ENCODE measurements around the gene SMPD3.

Gene SMPD3

DNA sequence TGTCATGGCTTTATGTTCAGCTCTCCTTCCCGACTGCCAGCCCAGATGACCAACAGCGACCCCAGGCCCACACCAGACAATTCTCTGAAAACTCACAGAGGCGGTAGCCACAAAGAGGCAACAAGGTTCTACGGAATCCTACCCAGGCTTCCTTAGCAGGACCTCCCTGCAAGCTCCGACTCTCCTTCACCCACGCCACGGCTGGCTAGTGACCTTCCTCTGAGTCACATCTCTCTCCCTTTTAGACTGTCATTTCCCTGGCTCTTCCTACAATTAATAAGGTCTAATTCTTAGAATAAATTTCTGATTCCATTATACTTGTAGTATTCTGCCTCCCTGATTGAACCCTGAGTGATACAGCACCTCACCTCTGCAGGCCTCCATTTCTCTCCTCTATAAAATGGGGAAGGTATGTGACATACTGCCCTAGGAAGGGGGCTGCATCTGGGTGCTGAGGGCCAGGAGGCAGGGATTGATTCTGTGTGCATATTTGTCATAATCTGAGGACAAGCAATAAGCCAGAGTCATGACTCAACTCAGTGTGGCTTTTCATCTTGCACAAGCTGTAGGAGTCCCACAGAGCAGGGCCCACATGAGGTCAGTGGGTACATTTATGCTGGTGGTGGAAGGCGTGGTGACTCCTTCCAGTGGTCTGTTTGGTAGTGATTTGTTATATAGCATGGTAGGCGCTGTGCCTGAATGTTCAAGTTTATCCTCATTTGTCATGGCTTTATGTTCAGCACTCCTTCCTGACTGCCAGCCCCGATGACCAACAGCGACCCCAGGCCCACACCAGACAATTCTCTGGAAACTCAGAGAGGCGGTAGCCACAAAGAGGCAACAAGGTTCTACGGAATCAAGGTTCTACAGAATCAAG lies 46.2 kb downstream of the SMPD3 start:
- DNase-seq: peak; percentile 73

DNA sequence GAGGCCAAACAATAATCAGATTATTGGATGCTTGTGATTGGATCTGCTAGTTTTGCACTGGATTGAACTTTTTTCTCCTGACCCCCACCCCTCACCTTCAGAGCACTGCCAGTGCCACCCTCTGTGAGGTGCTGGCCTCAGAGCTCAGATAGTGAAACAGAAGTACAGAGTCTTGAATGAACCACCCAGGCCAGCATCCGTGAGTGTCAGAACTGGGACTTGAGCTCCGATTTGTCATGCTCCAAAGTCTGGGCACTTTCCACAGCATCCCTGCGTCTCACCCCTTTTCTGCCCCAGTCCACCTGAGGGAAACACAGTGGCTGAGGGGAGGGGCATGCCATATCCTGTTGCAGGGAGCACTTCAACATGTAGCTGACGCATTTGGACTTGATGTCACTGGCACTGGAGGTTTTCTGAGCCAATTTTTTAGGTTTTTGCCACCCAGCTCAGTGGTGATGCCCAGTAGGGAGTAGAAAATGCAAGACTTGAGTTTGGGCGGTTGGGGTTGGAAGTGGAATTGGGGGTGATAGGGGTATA lies 47.3 kb downstream of the SMPD3 start:
- no peak for DNase-seq

DNA sequence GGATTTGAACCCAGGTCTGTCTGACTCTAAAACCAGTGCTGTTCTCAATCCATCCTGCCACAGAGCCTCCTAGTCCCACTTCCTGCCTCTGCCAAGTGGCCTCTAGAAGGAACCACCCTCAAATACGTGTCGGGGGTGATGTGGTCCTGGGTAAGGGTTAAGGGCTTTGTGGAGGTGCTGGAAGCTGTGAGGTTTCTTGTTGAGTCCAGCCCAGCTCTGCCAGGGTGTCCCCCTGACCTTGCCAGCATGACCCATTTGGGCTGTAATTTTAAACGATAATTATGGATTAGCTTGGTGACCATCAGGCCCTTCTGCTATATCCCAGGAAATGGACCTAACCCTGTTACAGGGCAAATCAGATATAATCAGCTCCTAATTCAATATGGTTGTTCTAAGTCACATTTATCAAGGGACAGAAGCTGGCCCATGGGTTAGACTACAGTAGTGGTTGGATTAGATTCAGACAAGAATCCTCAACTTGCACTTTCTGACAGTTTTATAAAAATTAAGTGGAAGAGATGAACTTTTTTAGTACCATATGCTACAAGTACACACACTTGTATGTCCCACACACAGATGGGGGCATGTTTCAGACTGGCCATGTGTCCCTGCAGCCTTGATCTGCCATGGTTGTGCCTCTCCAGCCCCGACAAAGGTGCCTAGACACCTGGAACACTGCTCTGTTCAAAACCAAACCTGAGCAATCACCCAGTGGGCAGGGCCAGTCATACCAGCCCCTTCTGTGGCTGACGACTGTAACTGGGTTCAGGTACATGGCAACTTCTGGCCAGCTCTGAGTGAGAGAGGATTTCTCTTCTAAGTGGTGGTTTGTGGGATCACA lies 48.0 kb downstream of the SMPD3 start:
- no peak for DNase-seq

DNA sequence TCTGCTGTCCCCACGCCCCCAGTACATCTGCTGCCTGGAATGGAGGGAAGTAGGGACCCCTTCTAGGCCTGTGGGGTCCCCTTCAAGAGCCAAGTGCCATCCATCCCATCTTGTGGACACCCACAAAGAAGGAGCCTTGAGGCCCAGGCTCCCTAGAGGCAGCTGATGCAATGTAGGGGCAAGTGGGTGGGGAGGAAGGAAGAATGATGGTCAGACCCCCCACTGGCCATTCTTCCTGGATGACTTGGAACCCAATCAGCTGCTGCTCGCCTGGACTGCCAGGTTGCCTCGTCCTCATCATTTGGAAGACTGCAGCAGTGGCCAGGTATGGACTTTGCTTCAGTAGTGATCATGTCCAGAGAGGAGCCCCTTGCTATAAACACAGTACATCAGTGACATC lies 48.9 kb downstream of the SMPD3 start:
- DNase-seq: peak; percentile 23

DNA sequence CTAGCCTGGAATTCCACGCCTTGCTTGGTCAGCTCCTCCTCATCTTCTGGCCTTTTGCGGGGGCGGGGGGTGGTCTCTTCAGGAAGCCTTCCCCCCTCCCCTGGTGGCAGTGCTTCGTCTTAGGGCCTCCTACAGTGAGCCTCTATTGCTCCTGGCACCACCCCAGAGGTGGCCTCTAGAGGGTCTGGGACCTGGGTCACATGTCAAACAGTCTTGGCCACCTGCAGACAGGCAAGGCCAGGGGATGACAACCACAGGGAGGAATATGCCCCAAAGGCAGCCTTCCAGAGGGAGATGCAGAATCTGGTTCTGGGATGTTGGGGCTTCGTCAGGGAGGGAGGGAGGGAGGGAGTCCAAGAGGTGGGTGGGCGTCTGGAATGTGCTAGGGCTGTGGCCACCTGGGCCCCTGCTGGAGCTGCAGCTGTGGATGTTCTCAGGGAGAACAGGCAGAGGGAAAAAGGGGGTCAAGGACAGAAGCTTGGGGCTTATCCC lies 50.6 kb downstream of the SMPD3 start:
- no peak for DNase-seq

DNA sequence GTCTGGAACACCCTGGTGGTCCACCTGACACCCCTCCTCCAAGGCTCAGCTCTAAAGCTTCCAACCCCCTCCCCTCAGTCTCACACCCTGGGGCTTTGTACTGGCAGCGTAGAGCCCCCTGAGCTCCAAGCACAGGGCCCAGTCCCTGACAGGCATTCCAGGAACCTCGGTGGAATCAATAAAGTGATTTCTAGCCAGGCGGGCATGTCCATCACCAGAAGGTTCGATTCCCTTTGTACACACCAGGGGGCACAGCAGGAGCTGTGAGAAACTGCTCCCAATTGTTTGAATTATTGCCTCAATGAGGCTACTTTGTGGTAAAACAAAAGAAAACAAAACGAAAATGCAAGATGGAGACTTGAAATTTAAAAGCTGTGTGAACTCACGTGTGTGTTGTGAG lies 51.8 kb downstream of the SMPD3 start:
- DNase-seq: peak; percentile 36

DNA sequence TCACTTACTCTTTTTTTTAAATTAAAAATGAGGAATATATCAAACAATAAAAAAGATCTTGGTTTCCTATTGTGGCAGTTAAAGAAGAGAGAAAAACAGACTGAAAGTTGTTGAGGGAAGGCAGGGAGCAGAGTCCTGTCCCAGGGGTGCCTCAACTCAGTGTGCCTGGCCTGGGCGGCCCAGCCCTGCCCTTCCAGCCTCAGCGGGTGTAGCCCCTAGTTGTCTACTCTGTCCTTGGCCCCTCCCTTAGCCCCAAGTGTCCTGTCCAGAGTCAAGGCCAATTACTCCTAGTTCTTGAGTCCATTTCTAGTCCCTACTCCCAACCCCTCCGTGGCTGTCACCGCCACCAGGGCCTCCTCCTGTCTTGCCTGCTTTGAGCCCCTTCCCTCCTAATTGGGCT lies 52.5 kb downstream of the SMPD3 start:
- DNase-seq: no peak

DNA sequence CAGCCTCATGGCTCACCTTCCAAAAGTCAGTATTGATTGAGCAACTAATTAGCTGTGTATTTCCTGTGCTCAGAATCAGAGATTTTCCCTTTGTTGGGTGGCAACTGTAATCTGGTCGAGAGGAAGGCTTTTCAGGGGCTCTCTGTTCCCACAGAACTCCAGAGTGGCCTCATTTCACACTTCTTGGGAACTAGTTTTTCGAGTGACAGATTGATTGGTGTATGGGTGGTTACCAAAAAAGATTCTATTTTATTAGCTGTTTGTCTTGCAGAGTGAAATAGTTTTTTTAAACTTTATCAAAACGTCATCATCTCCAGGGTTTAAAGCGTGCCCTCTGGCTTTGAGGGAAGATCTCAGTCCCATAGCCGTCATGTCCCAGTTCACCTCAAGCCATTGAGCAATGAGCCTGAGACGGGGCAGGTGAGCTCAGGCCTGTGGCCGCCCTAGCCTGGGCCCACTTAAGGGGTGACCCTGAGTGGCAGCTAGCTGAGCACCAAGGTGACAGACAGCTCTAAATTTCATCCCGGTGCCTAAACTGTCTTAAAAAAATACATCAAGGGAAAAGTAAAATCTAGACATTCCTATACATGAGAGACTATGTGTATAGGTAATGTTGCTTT lies 53.0 kb downstream of the SMPD3 start:
- DNase-seq: no peak

DNA sequence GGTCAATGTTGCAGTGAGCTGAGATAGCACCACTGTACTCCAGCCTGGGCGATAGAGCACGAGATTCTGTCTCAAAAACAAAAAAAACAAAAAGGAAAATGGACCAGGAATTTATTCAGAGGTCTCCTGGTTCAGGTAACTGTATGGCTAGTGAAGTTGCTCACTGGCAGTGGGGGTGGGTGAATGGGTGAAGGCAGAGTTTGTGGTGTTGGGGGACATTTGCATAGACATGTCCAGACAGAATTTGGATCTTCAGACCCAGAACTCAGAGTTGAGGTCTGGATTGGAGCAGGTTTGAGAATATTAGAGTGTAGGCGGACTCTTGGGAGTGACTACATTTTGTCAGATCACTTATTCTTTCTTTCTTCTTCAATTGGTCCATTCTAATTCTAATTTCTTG lies 55.0 kb downstream of the SMPD3 start:
- DNase-seq: no peak

DNA sequence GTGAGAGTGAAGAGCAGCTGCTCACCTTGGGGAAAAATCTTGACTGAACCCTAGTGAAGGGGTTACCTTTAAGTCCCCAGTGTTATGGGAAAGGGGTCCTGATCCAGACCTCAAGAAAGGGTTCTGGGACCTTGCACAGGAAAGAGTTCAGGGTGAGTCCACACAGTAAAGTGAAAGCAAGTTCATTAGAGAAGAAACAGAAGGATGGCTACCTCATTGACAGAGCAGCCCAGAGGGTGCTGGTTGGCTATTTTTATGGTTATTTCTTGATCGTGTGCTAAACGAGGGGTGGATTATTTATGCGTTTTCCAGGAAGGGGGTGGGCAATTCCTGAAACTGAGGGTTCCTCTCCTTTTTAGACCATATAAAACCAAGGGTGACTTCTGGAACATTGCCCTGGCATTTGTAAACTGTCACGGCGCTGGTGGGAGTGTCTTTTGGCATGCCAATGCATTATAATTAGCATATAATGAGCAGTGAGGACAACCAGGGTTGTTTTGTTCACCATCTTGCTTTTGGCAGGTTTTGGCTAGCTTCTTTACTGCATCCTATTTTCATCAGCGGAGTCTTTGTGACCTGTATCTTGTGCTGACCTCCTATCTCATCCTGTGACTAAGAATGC lies 58.4 kb downstream of the SMPD3 start:
- DNase-seq: no peak

DNA sequence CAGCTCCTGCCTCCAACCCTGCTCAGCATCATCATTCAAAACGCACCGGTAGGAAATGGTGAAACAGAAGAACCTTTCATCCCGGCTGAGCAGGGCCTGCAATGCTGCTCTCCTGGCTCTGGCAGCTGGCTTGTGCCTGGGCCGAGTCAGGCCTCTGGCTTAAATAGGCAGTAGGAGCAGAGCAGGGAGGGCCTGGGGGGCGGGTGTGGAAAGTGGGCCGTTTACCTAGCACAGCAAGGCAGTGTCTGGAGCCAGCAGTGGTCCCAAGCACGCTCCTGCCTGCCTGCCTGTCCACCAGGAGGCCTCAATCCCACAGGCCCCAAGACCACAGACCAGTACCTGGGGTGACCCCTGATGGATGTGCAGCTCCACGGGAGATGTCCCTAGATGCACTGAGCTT lies 59.3 kb downstream of the SMPD3 start:
- DNase-seq: no peak

DNA sequence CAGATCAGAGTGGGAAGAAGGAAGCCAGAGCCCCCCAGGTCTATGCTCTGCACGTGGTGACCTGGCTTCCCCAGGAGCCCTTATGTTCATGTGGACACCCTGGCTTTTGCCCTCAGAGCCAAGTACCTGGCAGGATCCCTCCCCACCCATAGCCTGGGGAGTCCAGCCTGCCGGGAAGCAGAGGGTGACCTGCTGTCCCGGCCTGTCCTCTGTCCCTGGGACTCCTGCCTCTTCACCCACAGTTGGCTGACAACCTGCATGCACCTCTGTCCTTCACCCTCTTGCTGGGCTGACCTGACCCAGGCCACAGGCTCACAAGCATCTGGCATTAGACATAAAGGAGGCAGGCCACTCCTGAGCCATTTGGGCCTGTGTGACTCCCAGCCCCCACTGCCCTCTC lies 60.2 kb downstream of the SMPD3 start:
- no peak for DNase-seq

DNA sequence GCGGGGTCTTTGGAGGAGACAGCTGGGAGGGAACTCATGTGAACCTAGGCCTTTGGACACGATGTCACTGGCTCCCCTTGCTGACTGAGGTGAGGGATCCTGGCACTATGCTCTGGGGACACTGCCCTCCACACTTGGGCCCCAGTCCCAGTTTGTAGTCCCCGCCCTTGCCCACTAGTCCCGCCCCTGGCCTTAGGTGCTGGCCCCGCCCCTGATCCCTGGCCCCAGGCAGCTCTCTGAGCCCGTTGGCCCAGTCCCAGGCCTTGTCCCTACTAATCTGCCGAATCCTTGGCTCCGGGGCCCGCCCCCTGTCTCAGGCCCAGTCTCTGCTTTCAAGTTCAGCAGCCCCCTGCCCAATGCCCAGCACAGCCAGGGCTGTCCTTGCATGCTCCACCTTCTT lies 61.0 kb downstream of the SMPD3 start:
- DNase-seq: no peak

DNA sequence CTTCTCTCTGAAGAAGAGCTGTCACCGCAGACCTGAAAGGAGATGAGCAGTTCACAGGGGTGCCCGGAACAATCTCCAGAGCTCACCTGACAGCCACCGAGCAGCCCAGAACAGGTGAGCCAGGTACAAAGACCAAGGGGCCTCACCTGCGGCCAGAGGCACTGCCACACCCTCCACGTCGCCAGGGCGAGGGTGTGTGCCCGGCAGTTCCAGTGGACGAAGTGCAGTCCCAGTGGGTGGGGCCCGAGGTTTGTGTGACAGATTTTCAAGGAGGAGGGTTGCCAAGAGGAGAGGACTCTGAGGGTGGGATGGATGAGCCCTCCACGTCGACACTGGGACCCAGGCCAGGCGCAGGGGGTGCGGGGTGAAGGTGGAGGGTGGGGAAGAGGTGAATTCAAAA lies 61.7 kb downstream of the SMPD3 start:
- no peak for DNase-seq

DNA sequence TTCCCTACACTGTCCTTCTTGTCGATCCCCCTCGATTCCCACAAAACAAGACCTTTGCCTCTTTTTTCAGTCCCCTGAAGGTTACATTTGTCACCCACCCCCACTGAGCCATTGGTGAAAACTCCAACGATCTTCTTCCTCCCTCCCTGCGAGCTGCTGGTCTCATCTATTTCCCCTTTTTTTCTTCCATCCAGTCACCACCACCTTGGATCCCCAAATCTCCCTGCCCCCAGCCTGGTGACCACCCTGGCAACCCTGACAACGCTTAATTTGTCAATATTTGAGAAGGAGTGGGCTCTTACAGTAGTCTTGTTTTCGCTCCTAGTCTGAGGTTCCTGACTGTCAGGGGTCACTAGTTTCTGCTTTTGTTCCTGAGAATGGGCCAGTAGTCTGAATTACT lies 62.9 kb downstream of the SMPD3 start:
- no peak for DNase-seq

DNA sequence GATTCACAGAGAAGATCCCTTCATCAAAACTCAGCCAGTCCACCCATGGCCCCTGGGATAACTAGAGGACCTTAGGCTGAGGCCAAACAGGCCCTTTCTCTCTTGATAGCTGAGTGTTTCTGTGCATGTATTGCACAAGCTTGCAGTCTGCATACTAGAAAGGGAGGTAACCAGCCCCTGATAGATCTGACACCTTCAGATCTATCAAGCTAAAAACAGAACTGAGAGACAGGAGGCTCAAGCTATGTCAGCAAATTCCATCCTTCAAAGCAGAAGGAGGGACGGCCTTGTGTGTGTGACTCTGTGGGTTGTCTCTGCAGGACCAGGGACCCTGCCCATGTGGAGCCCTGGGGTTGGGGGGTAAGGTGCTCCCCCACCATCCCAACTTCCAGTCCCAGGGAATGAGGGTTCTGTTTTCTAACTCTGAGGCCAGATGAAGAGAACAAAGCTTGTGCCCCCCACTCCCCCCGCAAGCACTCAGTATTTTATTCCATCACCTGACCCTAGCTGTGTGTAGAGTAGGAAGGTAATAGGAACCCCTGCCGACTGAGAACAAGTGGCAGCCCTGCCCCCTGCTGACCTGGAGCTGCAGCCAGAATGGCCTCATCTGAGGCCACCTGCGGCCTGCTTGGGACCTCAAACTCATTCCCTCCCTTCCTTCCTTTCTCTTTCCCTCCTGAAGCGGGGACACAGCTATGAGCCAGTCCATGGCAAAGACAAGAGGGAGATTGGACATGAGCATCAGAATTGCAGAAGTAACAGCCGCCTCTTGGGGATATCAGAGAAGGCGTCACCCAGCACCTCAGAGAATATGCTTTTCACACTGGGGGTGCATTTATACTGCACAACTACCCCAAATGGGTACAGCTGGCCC lies 63.8 kb downstream of the SMPD3 start:
- DNase-seq: no peak

DNA sequence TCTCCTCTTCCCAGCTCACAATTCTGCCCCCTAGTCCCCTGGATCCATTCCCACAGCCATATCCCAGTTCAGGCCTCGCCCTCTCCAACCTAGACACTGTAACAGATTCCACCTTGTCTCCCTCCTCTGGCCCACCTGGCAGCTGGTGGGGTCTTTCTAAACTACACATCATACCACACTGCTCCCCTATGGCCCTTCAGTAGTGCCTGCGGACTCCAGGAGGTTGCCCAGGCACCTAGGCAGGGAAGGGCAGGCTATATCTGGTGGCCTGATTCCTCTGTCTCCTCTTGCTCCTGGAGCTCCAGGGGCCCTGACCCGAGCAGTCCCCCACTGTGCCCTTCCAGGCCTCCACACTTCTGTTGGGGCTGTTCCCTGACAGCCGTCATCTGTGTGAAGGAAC lies 64.5 kb downstream of the SMPD3 start:
- DNase-seq: no peak

DNA sequence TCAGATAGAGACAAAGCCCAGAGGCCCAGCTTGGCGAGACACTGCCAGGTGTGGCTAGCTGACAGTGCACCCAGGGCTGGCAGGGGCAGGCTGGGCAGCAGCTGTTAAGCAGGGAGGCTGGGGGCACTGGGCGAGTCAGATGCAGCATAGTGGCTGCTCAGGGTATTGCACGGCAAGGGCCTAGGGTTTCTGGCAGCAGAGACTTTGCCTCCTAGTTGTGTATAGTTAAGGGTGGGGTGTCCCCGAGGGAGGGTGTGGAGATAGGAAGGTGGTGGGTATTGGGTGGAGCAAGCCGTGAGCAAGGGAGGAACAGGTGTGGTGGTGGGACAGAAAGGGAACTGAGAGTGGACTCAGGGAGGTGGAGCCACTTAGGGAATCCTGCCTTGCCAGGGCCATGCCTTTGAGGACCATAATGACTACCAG lies 66.0 kb downstream of the SMPD3 start:
- no peak for DNase-seq

DNA sequence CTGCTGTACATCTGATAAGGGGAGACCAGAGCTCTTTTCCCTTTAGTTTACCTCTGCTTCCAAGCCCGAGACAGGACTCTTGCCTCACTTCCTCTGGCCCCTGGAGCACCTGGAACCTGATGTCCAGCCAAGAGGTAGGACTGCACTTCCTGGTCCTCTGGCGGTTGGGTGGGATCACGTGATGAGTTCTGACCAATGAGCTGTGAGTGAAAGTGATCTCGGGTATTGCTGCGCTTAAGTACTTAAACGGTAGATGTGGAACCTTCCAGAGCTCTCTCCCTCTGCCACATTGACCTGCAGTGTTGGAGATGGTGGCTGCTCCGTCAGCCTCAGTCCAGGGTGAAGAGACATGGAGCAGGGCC lies 67.0 kb downstream of the SMPD3 start:
- no peak for DNase-seq

DNA sequence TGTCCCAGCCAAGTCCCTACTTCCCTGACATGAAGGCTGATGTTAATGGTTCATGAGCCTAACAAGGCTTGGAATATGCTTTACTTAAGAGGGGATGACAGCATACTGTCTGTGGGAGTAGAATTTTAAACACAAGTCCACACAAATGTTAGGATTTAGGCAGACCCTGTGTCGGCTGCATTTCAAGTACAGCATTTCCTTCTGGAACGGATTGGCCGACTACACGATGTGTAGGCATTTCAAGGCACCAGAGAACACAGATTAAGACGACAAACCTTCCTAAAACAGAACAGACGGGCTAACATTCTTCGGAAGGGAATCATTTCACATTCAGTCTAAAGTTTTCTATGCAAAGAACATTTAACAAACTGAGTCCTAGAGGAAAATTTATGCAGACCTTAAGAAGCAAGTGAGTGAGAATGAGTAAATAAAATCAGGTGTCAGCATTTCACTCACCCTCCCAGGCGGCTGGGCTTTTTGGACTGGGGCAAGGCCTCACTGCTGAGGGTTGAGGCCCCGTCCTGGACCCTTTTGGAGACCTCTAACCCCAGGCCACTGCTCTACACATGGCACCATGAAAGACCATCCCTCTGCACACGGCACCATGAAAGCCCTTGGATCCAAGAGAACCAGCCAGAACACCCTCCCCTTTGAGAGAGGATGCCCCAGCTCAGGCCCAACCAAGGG lies 67.5 kb downstream of the SMPD3 start:
- no peak for DNase-seq

DNA sequence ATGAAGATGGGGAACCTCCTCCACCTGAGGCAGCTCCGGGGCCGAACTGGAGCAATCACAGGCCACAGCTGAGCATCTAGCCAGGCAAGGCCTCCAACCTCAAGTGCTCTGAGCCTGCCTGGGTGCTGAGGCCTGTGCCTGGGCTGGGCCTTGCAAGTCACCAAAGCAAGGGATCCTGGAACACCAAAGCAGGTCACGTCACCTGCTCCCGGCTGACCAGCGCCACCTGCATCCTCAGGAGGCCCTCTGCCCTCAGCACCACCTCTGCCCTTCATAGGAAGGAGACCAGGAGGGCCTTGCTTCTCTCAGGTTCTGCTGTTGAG lies 68.0 kb downstream of the SMPD3 start:
- DNase-seq: no peak

Data from fibroblast of skin of right quadriceps (primary cell).